ENCODE data around the gene PRSS33. TPM values are rescaled to one million over a fixed set of nuclear protein-coding genes. Genes with fewer than 3 reads are reported as not detected.

PRSS33 gene
- total RNA-seq, 1 experiment from 2014 or later: not detected

DNA sequence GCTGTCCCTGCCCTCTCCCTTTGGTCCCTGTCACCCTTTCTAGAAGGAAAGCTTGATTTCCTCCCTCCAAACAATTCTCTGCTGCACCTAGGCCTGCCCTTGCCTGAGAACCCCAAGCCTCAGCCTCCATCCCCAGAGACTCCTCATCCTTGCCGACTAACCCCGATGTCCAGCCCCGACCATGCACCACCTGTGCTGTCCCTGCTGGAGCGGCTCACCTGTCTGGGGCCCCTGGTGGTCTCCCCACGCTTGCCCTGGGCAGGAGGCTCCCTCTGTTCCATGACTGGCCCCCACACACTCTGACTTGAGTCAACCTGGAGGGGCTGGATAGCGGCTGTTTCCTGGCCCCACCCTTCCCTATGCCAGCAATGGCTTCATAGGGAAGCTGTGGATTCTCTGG, 46.9 kb downstream of the PRSS33 start:
- H3K4me3 ChIP-seq (ENCODE audit: low read depth, low read length, poor library complexity, severe bottlenecking): no peak overlapping the region
- H3K27ac ChIP-seq (ENCODE audit: low read depth, low read length, poor library complexity, severe bottlenecking): no peak overlapping the region
- no peaks in the 10 kb centered on the region for H3K36me3 ChIP-seq (ENCODE audit: insufficient read depth, low read length, poor library complexity, severe bottlenecking)
- CTCF ChIA-PET: no interaction called here
- H3K4me1 ChIP-seq (ENCODE audit: insufficient read depth, low read length, poor library complexity, severe bottlenecking): no peaks in the 10 kb centered on the region
- no TSS peak for BruUV-seq (replicated peaks)
- no peaks in the 10 kb centered on the region for H3K9me3 ChIP-seq (ENCODE audit: low read depth, low read length, poor library complexity, severe bottlenecking)
- DNase-seq (ENCODE audit: low spot score): no peak
- H3K27me3 ChIP-seq (replicated peaks; ENCODE audit: insufficient read depth, low read depth, low read length, poor library complexity): no peaks in the 10 kb centered on the region
- POLR2A ChIA-PET (ENCODE audit: low non-redundant PET): no interaction called here
- intact Hi-C loops (cut with micrococcal nuclease; ENCODE audit: unreplicated experiment): no loop called here
- no peak for TF ChIP-seq EZH2 (IDR thresholded peaks at IDR 0.05; ENCODE audit: borderline replicate concordance, low read depth, low read length, poor library complexity, severe bottlenecking)

DNA sequence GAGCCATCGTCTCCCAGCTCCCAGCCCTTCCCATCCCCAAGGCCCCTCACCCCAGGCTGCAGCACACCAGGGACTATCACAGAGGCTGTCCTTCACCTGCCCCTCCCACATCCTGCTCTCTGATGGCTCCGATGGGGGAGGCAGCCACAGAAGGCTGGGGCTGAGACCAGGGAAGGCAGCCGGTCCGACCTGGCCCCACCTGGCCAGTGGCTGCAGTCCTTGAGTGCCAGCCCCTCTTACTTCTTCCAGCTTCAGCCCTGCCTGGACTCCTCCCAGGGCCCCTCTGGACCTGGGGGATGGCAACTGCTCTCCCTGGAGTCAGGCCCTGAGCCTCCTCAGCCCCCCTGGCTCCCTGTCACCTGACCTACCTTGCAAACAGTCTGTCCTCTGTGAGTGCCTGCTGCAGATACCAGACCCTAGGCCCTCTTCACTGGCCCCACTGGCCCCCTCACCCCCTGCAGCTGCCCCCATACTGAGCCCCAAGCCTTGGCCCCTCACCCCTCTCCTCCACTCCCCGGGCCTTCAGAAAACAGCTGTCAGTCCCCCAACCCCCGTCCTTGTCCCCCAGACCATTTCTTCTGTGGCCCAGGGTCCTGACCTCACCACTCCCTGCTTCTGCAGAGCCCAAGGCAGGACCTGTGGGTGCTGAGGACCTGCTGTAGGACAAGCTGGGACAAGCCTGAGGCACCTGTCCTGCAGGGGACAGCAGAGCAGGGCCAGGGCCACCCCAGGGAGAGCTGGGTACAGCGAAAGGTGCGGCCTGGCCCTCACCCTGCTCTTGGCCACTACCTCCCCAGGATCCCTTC, 47.5 kb downstream of the PRSS33 start:
- Histone ChIP-seq H3K27ac (ENCODE audit: low read depth, low read length, poor library complexity, severe bottlenecking) (no peak overlapping the region), H3K36me3 (ENCODE audit: insufficient read depth, low read length, poor library complexity, severe bottlenecking) (no peaks in the 10 kb centered on the region), H3K4me3 (ENCODE audit: low read depth, low read length, poor library complexity, severe bottlenecking) (no peak overlapping the region), H3K27me3 (replicated peaks; ENCODE audit: insufficient read depth, low read depth, low read length, poor library complexity) (no peaks in the 10 kb centered on the region), H3K4me1 (ENCODE audit: insufficient read depth, low read length, poor library complexity, severe bottlenecking) (no peaks in the 10 kb centered on the region), H3K9me3 (ENCODE audit: low read depth, low read length, poor library complexity, severe bottlenecking) (no peaks in the 10 kb centered on the region)
- ChIA-PET POLR2A (ENCODE audit: low non-redundant PET) (no interaction called here), CTCF (no interaction called here)
- BruUV-seq (replicated peaks): no TSS peak
- intact Hi-C loops (cut with micrococcal nuclease; ENCODE audit: unreplicated experiment): no loop called here
- DNase-seq (ENCODE audit: low spot score): no peak
- no peak for TF ChIP-seq EZH2 (IDR thresholded peaks at IDR 0.05; ENCODE audit: borderline replicate concordance, low read depth, low read length, poor library complexity, severe bottlenecking)
- TF ChIP-seq, protein P1, sequence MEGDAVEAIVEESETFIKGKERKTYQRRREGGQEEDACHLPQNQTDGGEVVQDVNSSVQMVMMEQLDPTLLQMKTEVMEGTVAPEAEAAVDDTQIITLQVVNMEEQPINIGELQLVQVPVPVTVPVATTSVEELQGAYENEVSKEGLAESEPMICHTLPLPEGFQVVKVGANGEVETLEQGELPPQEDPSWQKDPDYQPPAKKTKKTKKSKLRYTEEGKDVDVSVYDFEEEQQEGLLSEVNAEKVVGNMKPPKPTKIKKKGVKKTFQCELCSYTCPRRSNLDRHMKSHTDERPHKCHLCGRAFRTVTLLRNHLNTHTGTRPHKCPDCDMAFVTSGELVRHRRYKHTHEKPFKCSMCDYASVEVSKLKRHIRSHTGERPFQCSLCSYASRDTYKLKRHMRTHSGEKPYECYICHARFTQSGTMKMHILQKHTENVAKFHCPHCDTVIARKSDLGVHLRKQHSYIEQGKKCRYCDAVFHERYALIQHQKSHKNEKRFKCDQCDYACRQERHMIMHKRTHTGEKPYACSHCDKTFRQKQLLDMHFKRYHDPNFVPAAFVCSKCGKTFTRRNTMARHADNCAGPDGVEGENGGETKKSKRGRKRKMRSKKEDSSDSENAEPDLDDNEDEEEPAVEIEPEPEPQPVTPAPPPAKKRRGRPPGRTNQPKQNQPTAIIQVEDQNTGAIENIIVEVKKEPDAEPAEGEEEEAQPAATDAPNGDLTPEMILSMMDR (conservative IDR thresholded peaks at IDR 0.05; ENCODE audit: low read depth, low read length): no peak

DNA sequence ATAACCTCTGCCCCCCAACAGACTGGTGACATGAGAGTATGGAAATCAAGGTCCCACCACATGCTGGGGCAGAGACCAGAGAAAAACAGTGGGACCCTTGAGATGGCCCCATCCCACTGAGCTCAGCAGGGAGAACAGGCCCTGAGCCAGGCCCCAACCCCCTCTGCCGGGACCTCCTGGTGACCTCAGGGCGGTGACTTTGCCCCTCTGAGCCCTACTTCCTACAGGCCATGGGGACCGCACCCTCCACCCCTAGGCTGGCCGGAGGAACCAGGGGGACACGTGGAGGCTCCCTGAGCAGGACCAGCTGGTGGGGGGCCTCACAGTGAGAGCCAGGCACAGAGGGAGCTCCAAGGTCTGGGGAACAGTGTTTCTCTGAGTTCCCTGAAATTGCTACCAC, 48.7 kb downstream of the PRSS33 start:
- intact Hi-C loops (cut with micrococcal nuclease; ENCODE audit: unreplicated experiment): no loop called here
- Histone ChIP-seq H3K4me3 (ENCODE audit: low read depth, low read length, poor library complexity, severe bottlenecking) (no peak overlapping the region), H3K27me3 (replicated peaks; ENCODE audit: insufficient read depth, low read depth, low read length, poor library complexity) (no peaks in the 10 kb centered on the region), H3K9me3 (ENCODE audit: low read depth, low read length, poor library complexity, severe bottlenecking) (no peaks in the 10 kb centered on the region), H3K27ac (ENCODE audit: low read depth, low read length, poor library complexity, severe bottlenecking) (no peak overlapping the region), H3K4me1 (ENCODE audit: insufficient read depth, low read length, poor library complexity, severe bottlenecking) (no peaks in the 10 kb centered on the region), H3K36me3 (ENCODE audit: insufficient read depth, low read length, poor library complexity, severe bottlenecking) (no peaks in the 10 kb centered on the region)
- ChIA-PET POLR2A (ENCODE audit: low non-redundant PET) (interaction anchor here (0.5 kb wide), 1 partner anchor 14 kb away, joined by 4 read pairs; the partner anchor contains the start of gene SRRM2), CTCF (no interaction called here)
- TF ChIP-seq, protein P1 (conservative IDR thresholded peaks at IDR 0.05; ENCODE audit: low read depth, low read length): no peak
- no TSS peak for BruUV-seq (replicated peaks)
- no peak for DNase-seq (ENCODE audit: low spot score)
